ENCODE results near the gene PLCB2.

The PLCB2 gene

DNA sequence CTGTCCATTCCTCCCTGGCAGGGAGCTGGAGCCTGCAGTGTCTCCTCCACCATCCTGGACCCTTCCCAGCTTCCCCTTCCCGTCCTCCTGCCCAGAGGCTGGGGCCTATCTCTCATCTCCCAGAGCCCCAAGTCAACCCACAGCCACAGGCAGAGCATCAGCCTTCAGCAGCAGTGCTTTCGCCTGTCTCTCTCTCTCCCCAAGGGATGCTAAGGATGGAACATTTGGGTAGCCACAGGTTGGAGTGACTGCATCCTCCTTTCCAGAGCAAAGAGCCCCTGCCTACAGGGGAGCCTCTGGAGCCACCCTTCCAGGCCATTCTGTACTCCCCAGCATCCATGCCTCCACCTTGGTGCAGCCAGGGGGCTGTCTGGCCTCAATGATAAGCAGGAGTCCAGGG, 4.2 kb downstream of the PLCB2 start:
- no peak for ATAC-seq (ENCODE audit: insufficient read depth, low read depth)
- no peak for TF ChIP-seq EZH2 (IDR thresholded peaks at IDR 0.05; ENCODE audit: borderline replicate concordance, low read depth, low read length, severe bottlenecking)
- TF ChIP-seq, protein P1, sequence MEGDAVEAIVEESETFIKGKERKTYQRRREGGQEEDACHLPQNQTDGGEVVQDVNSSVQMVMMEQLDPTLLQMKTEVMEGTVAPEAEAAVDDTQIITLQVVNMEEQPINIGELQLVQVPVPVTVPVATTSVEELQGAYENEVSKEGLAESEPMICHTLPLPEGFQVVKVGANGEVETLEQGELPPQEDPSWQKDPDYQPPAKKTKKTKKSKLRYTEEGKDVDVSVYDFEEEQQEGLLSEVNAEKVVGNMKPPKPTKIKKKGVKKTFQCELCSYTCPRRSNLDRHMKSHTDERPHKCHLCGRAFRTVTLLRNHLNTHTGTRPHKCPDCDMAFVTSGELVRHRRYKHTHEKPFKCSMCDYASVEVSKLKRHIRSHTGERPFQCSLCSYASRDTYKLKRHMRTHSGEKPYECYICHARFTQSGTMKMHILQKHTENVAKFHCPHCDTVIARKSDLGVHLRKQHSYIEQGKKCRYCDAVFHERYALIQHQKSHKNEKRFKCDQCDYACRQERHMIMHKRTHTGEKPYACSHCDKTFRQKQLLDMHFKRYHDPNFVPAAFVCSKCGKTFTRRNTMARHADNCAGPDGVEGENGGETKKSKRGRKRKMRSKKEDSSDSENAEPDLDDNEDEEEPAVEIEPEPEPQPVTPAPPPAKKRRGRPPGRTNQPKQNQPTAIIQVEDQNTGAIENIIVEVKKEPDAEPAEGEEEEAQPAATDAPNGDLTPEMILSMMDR (IDR thresholded peaks at IDR 0.05; ENCODE audit: borderline replicate concordance, extremely low read depth, low read length, poor library complexity, severe bottlenecking): no peak

DNA sequence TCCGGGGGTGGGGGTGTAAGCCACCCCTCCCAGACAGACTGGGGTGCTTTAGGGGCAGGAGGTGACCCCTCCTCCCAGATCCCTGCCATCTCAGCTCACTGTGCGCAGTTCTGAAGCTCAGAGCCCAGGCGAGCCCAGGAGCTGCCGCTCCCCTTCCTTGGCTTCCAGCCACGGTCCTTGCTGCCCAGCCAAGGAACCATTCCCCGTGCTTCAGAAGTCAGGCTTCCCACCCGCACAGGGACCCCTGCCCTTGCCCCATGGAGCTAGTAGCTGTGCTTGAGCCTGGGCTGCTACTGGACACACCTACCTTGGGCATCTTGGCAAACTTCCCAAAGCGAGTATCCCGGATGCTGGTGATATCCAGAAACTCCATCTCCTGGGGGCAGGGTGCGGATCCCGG, 4.8 kb downstream of the PLCB2 start:
- Histone ChIP-seq H3K27me3 (ENCODE audit: insufficient read depth, low read length, poor library complexity) (no peaks in the 10 kb centered on the region), H2AFZ (ENCODE audit: low read depth, low read length) (no peak overlapping the region), H3K27ac (ENCODE audit: low read length) (no peak overlapping the region), H3K9ac (ENCODE audit: low read depth, low read length) (no peak overlapping the region), H3K4me3 (ENCODE audit: low read depth in 1 of 2, low read length in 2 of 2) (no peak overlapping the region), H3K79me2 (ENCODE audit: insufficient read depth, low read length) (peaks cover 4% of the 10 kb centered on the region; the same call in 1 of the 2 replicates), H3K9me3 (ENCODE audit: insufficient read depth, low read length, severe bottlenecking) (no peaks in the 10 kb centered on the region), H3K4me1 (ENCODE audit: insufficient read depth, low read length) (peaks cover 24% of the 10 kb centered on the region), H3K4me2 (ENCODE audit: insufficient read depth, low read length) (no peak overlapping the region), H4K20me1 (ENCODE audit: insufficient read depth, low read length) (no peaks in the 10 kb centered on the region), H3K36me3 (ENCODE audit: insufficient read depth, low read length) (peaks cover 27% of the 10 kb centered on the region)
- no peak for DNase-seq
- no peak for TF ChIP-seq EZH2 (IDR thresholded peaks at IDR 0.05; ENCODE audit: borderline replicate concordance, low read depth, low read length, severe bottlenecking)
- TF ChIP-seq, protein P1 (IDR thresholded peaks at IDR 0.05; ENCODE audit: borderline replicate concordance, extremely low read depth, low read length, poor library complexity, severe bottlenecking): no peak
- no peak for ATAC-seq (ENCODE audit: insufficient read depth, low read depth)

More for the DNA sequence above, 4.2 kb downstream of the PLCB2 start:
- no peak overlapping the region for H3K9ac ChIP-seq (ENCODE audit: low read depth, low read length)
- no peak overlapping the region for H3K27ac ChIP-seq (ENCODE audit: low read length)
- H3K4me1 ChIP-seq (ENCODE audit: insufficient read depth, low read length): peaks cover 30% of the 10 kb centered on the region
- no peaks in the 10 kb centered on the region for H4K20me1 ChIP-seq (ENCODE audit: insufficient read depth, low read length)
- no peak overlapping the region for H3K4me2 ChIP-seq (ENCODE audit: insufficient read depth, low read length)
- no peak overlapping the region for H2AFZ ChIP-seq (ENCODE audit: low read depth, low read length)
- DNase-seq: no peak
- peaks cover 4% of the 10 kb centered on the region; the same call in 1 of the 2 replicates for H3K79me2 ChIP-seq (ENCODE audit: insufficient read depth, low read length)
- no peaks in the 10 kb centered on the region for H3K27me3 ChIP-seq (ENCODE audit: insufficient read depth, low read length, poor library complexity)
- no peak overlapping the region for H3K4me3 ChIP-seq (ENCODE audit: low read depth in 1 of 2, low read length in 2 of 2)
- peaks cover 24% of the 10 kb centered on the region for H3K36me3 ChIP-seq (ENCODE audit: insufficient read depth, low read length)
- no peaks in the 10 kb centered on the region for H3K9me3 ChIP-seq (ENCODE audit: insufficient read depth, low read length, severe bottlenecking)

DNA sequence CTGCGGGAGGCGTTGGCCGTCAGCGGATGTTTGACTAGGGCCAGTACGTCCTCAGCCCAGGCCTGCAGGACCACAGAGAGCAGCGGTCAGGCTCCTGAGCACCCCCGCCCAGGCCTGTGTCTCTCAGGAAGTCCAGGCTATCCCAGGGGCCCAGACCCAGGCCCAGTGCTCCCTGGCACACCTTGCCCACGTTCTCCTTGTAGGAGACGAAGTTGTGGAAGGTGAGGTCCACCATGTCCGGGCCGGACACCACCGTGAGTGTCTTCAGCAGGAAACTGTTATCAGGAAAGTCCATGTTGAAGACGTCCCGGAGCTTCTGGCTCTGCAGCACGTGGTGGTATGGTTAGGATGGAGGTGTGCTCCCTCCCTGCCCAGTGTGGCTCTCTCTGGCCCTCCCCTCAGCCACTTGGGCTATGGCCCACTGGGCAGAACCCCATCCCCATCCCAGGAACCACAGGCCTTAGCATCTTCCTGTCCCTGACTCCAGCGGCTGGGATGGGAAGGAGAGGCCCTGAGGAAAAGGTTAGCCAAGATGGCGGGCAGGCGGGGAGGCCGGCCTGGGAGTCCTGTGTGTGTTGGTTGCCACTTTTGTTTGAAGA, 5.3 kb downstream of the PLCB2 start:
- Histone ChIP-seq H3K27me3 (ENCODE audit: insufficient read depth, low read length, poor library complexity) (no peaks in the 10 kb centered on the region), H3K4me1 (ENCODE audit: insufficient read depth, low read length) (peaks cover 19% of the 10 kb centered on the region), H3K4me2 (ENCODE audit: insufficient read depth, low read length) (no peak overlapping the region), H3K4me3 (ENCODE audit: low read depth in 1 of 2, low read length in 2 of 2) (no peak overlapping the region), H3K79me2 (ENCODE audit: insufficient read depth, low read length) (peaks cover 4% of the 10 kb centered on the region; the same call in 1 of the 2 replicates), H3K36me3 (ENCODE audit: insufficient read depth, low read length) (peaks cover 27% of the 10 kb centered on the region), H2AFZ (ENCODE audit: low read depth, low read length) (no peak overlapping the region), H3K9ac (ENCODE audit: low read depth, low read length) (no peak overlapping the region), H4K20me1 (ENCODE audit: insufficient read depth, low read length) (no peaks in the 10 kb centered on the region), H3K9me3 (ENCODE audit: insufficient read depth, low read length, severe bottlenecking) (no peaks in the 10 kb centered on the region), H3K27ac (ENCODE audit: low read length) (no peak overlapping the region)
- ATAC-seq (ENCODE audit: insufficient read depth, low read depth) (no peak), DNase-seq (no peak)
- TF ChIP-seq, protein P1 (IDR thresholded peaks at IDR 0.05; ENCODE audit: borderline replicate concordance, extremely low read depth, low read length, poor library complexity, severe bottlenecking): no peak
- TF ChIP-seq EZH2 (IDR thresholded peaks at IDR 0.05; ENCODE audit: borderline replicate concordance, low read depth, low read length, severe bottlenecking): no peak
